Upper lobe of left lung (tissue), 6 donors: Measurements from ENCODE around the gene ULBP1. TPM values are rescaled to one million over a fixed set of nuclear protein-coding genes. Genes with fewer than 3 reads are reported as not detected.
"Not testable (repeated sequence)": the region's sequence is repeated elsewhere in the genome, so short reads cannot be mapped to it uniquely, and the experiment has no call there.

Experiments used
- ATAC-seq, 2 donors: fragments of 200-7000 bp; cut with Tn5 transposase; one replicate each; pipeline ENCODE4 v1.9.1; 2022; ENCODE audit warnings: mild to moderate bottlenecking in 2 of 2, moderate library complexity in 2 of 2; ENCODE audit not compliant: low FRiP score in 2 of 2
- DNase-seq, 2 donors: peaks; one replicate each; pipeline ENCODE4 v3.0.0-alpha.2; 2019 to 2020
- H3K27ac ChIP-seq, 4 donors: fragments of 200-600 bp; sonication (generic); one replicate each; pipeline ENCODE4 v1.5.1; 2016 to 2019
- H3K27me3 ChIP-seq, 4 donors: fragments of 200-600 bp; sonication (generic); one replicate each; pipeline ENCODE4 v1.5.1; 2017 to 2019
- H3K36me3 ChIP-seq, 4 donors: fragments of 200-600 bp; sonication (generic); one replicate each; pipeline ENCODE4 v1.5.1; 2016 to 2019
- H3K4me1 ChIP-seq, 4 donors: fragments of 200-600 bp; sonication (generic); one replicate each; pipeline ENCODE4 v1.5.1; 2018 to 2019
- H3K4me3 ChIP-seq, 4 donors: fragments of 200-600 bp; sonication (generic); one replicate each; pipeline ENCODE4 v1.5.1; 2017 to 2019; ENCODE audit warnings: mild to moderate bottlenecking in 2 of 4, moderate library complexity in 1 of 4
- H3K9me3 ChIP-seq, 4 donors: fragments of 200-600 bp; sonication (generic); one replicate each; pipeline ENCODE4 v1.5.1; 2018 to 2019
- EP300 ChIP-seq, 4 donors: sonication (generic); formaldehyde crosslinking; IDR thresholded peaks; one replicate each; pipeline ENCODE4 v1.5.1; 2017; ENCODE audit warnings: antibody characterized with exemption in 4 of 4, control low read depth in 2 of 4
- POLR2A ChIP-seq, 4 donors: fragments of 450-650 bp; IDR thresholded peaks; one replicate each; pipeline ENCODE4 v1.5.1; 2016 to 2017; ENCODE audit warnings: antibody characterized with exemption in 4 of 4, mild to moderate bottlenecking in 2 of 4
- POLR2AphosphoS5 ChIP-seq, 2 donors: sonication (generic); formaldehyde crosslinking; IDR thresholded peaks; one replicate each; pipeline ENCODE4 v1.5.1; 2017; ENCODE audit warnings: antibody characterized with exemption in 2 of 2
- WGBS, 2 donors: methylation state at CpG; one replicate each; pipeline ENCODE4 v1.1.5; 2017 to 2018; 5-methylcytosine and 5-hydroxymethylcytosine counted together
- total RNA-seq, 6 donors: library from RNA; depleted of rRNA in 4 of 6; stranded (reverse); fragments of >200 nt in 4 of 6; gene quantifications; one replicate each; pipeline versions ENCODE4 v1.1.0 to v1.2.1, GENCODE V29; 2016 to 2021
- TF ChIP-seq, protein P1 (sequence below), 6 experiments: fragments of 450-650 bp in 4 of 6; fragments of 200-600 bp in 2 of 6; sonication (generic) in 2 of 6; IDR thresholded peaks; one replicate each; pipeline ENCODE4 v1.5.1; 2016 to 2019; ENCODE audit warnings: antibody characterized with exemption in 6 of 6
- donor health status: DM: no; HTN: no; CAD: no; lungs with moderate emphysema.
- donor health status: DM: no; HTN: yes; CAD: no; lungs with severe emphysema.

The ULBP1 gene
- total RNA-seq, 6 donors from 2014 or later, result under 0.01 to 1.6 (median 0.80) TPM

DNA sequence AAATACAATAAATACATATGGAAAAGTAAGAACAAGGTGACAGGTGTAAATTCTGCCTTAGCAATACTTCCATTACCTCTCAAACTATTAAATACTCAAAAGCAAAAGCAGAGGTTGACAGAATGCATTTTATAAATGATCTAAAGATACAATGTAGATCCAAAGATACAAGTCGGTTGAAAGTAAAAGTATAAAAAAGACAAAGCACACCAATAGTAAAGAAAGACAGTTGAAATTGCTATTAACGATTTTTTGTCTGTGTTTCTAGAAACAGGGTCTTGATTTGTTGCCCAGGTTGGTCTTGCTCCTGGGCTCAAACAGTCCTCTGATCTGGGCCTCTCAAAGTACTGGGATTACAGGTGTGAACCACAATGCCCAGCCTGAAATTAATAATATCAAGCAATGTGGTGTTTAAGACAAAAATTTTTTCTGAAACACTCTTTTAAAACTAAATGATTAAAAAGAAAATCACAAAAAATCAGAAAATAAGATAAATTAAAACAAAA lies 23.9 kb downstream of the ULBP1 start:
- ATAC-seq (no peak), DNase-seq (no peak)
- H3K27me3 ChIP-seq, result peaks cover 0 to 81% (median 25%) of the 10 kb centered on the region in 4 donors
- H3K36me3 ChIP-seq, result no peaks in the 10 kb centered on the region
- no peak overlapping the region for H3K4me3 ChIP-seq
- TF ChIP-seq EP300 (IDR thresholded peaks at IDR 0.05) (no peak), POLR2AphosphoS5 (IDR thresholded peaks at IDR 0.05) (no peak), POLR2A (IDR thresholded peaks at IDR 0.05) (no peak)
- TF ChIP-seq, protein P1, sequence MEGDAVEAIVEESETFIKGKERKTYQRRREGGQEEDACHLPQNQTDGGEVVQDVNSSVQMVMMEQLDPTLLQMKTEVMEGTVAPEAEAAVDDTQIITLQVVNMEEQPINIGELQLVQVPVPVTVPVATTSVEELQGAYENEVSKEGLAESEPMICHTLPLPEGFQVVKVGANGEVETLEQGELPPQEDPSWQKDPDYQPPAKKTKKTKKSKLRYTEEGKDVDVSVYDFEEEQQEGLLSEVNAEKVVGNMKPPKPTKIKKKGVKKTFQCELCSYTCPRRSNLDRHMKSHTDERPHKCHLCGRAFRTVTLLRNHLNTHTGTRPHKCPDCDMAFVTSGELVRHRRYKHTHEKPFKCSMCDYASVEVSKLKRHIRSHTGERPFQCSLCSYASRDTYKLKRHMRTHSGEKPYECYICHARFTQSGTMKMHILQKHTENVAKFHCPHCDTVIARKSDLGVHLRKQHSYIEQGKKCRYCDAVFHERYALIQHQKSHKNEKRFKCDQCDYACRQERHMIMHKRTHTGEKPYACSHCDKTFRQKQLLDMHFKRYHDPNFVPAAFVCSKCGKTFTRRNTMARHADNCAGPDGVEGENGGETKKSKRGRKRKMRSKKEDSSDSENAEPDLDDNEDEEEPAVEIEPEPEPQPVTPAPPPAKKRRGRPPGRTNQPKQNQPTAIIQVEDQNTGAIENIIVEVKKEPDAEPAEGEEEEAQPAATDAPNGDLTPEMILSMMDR (IDR thresholded peaks at IDR 0.05), result no peak
- peaks cover 8 to 11% (median 10%) of the 10 kb centered on the region in 4 donors for H3K9me3 ChIP-seq
- H3K27ac ChIP-seq, result no peak overlapping the region
- H3K4me1 ChIP-seq, result peaks cover 15 to 21% (median 17%) of the 10 kb centered on the region in 4 donors
- 43 to 65% methylated on average over 2 of the region's 2 CpGs for WGBS, 2 donors

DNA sequence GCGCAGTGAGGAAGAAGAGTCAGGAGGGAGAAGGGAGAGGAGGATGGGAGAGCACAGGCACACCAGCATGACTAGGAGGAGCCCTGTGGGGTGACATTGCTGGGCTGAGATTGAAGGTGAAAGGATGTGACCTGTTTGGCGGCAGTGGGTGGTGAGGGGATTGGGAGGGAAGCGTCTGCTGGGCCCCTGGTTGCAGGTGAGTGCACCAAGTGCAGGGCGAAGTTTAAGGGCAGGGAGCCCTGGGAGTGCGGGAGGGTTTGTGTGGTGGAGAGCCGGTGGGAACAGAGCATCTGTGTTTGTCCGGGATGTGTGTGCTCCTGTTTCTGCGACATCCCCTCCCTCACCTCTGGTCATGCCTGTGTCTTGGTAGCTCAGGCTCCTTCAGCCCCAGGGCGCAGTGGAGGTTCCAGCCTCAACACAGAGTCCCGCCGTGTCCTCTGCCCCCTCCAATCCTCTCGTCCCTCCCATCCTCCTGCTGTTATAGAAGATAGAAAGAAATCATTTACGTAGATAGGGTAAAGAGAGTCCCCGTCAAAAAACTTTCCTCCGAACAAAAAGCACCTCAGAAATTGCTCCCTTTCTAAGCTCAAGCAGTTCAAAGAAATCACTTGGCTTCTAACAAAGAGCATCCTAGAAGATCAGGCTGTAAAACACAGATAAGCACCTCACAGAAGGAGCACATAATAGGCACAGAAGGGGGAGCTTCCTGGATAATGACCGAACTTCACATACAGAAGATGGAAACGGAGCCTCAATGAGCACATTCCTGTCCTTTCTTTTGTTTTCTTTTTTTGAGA lies 25.0 kb downstream of the ULBP1 start:
- 14 to 18% methylated on average over 15 to 17 of the region's 17 CpGs for WGBS, 2 donors
- Histone ChIP-seq H3K27me3 (peaks cover 0 to 74% (median 25%) of the 10 kb centered on the region in 4 donors), H3K36me3 (no peaks in the 10 kb centered on the region), H3K27ac (no peak overlapping the region), H3K4me3 (no peak overlapping the region), H3K4me1 (peaks cover 15 to 21% (median 17%) of the 10 kb centered on the region in 4 donors), H3K9me3 (peaks cover 8 to 11% (median 10%) of the 10 kb centered on the region in 4 donors)
- no peak for TF ChIP-seq POLR2AphosphoS5 (IDR thresholded peaks at IDR 0.05)
- TF ChIP-seq POLR2A (IDR thresholded peaks at IDR 0.05), result no peak
- TF ChIP-seq, protein P1 (IDR thresholded peaks at IDR 0.05), result no peak
- TF ChIP-seq EP300 (IDR thresholded peaks at IDR 0.05), result no peak
- peak in 1 of 2 donors; percentile 27 for ATAC-seq
- no peak for DNase-seq

DNA sequence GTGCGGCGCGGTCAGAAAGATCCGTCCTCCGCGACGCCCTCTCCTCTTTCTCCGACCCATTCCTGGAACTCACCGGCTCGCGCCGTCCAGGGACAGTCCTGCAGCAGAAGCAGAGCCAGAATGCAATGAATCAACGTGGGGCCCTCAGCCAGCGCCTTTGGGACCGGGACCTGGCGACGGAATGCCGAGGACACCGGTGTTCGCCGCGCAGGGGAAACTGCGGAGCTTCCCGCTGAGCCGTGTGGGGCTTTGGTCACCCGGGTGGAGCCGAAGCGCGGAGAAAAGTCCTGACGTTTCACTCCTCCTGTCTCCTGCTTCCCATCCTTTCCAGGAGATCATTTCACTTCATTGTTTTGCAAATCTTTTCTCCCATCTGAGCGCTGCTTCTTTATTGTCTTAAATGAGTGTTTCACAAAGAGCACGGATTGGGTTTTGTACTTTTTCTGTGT lies 26.5 kb downstream of the ULBP1 start:
- Histone ChIP-seq H3K4me3 (peak overlapping the region in 3 of 4 donors; percentile 17 to 41 (median 37)), H3K9me3 (peaks cover 8 to 11% (median 10%) of the 10 kb centered on the region in 4 donors), H3K36me3 (no peaks in the 10 kb centered on the region), H3K27ac (no peak overlapping the region), H3K27me3 (peaks cover 0 to 72% (median 25%) of the 10 kb centered on the region in 4 donors), H3K4me1 (peaks cover 15 to 21% (median 17%) of the 10 kb centered on the region in 4 donors)
- whole genome bisulfite sequencing, 2 donors, result 2 to 3% methylated on average over 17 to 32 of the region's 32 CpGs
- TF ChIP-seq POLR2A (IDR thresholded peaks at IDR 0.05) (no peak), EP300 (IDR thresholded peaks at IDR 0.05) (no peak), POLR2AphosphoS5 (IDR thresholded peaks at IDR 0.05) (no peak)
- TF ChIP-seq, protein P1 (IDR thresholded peaks at IDR 0.05), result no peak
- ATAC-seq, result peak; percentile 38 to 43
- no peak for DNase-seq

DNA sequence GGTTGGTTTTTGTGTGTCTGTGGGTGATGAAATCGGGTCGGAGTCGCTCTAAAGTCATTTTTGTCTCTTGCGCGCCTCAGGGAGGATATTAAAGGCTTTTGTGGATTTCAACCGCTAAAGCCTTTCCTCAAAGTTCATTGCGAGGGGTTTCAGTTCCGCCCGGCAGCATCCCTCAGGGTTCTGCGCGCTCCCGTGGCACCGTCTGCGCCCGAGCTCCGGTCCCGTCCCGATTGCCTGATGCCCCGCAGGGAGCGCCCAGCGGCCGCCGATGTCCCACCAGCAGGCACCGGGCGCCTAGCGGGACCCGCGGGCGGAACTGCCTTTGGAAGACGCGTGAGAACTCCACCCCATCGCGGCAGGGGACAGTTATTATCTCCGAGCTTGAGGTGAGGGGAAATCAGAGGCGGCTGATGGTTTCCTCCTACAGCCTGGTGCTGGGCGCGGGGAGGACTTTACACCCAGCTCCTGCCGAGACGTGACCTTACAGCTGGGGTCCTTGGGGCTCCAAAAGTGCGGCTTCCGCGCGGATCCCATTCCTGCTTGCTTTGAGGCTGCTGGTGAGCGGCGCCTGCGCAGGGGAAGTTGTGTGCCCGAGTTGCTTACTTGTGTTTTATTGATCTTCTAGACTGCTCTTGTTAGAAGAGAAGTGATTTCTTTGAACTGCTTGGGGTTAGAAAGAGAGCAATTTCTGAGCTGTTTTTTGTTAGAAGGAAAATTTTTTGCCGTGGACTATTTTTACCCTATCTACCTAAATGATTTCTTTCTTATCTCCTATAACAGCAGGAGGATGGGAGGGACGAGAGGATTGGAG lies 27.1 kb downstream of the ULBP1 start:
- peak overlapping the region; percentile 15 to 41 (median 27) for H3K4me3 ChIP-seq
- ATAC-seq, result peak in 1 of 2 donors; percentile 28
- no peaks in the 10 kb centered on the region for H3K36me3 ChIP-seq
- H3K4me1 ChIP-seq, result peaks cover 15 to 21% (median 17%) of the 10 kb centered on the region in 4 donors
- no peak for TF ChIP-seq EP300 (IDR thresholded peaks at IDR 0.05)
- TF ChIP-seq, protein P1 (IDR thresholded peaks at IDR 0.05), result no peak
- TF ChIP-seq POLR2A (IDR thresholded peaks at IDR 0.05), result no peak
- no peak for TF ChIP-seq POLR2AphosphoS5 (IDR thresholded peaks at IDR 0.05)
- WGBS, 2 donors, result 1 to 3% methylated on average over 34 to 49 of the region's 49 CpGs
- peaks cover 8 to 11% (median 10%) of the 10 kb centered on the region in 4 donors for H3K9me3 ChIP-seq
- DNase-seq, result peak in 1 of 2 donors; percentile 85
- H3K27me3 ChIP-seq, result peaks cover 0 to 68% (median 21%) of the 10 kb centered on the region in 4 donors
- no peak overlapping the region for H3K27ac ChIP-seq

DNA sequence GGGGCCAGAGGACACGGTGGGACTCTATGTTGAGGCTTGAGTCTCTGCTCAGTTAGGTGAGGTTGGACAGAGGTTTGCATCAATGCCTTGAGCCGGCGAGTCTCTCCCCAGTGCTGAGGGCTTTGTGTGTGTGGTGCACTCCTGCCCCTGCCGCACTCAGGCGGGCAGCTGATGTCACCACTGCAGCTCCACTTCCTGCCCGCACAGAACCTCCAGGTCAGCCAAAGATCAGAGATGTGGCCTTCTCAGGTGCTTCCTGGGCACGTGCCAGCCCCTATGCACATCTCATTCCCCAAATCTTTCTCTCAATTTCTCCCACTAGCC lies 27.7 kb downstream of the ULBP1 start:
- Histone ChIP-seq H3K9me3 (peaks cover 8 to 11% (median 10%) of the 10 kb centered on the region in 4 donors), H3K27me3 (peaks cover 0 to 62% (median 21%) of the 10 kb centered on the region in 4 donors), H3K4me1 (peaks cover 15 to 21% (median 17%) of the 10 kb centered on the region in 4 donors)
- DNase-seq, H3K4me3 ChIP-seq, H3K36me3 ChIP-seq, H3K27ac ChIP-seq: not testable (repeated sequence)
- WGBS, 2 donors, result 0% methylated on average over 2 to 6 of the region's 7 CpGs
- ATAC-seq, result peak in 1 of 2 donors; percentile 29
